HCT116 (cell line): ENCODE data around the gene TRAIP.

ENCODE experiments used
- CTCF ChIP-seq, 3 experiments: fragments of 200-600 bp in 1 of 3; sonication (generic) in 1 of 3; IDR thresholded peaks in 2 of 3; conservative IDR thresholded peaks in 1 of 3; 2 replicates each; pipeline ENCODE4 v1.5.1; 2012 to 2017; ENCODE audit warnings: low read depth in 2 of 3, low read length in 2 of 3, antibody characterized with exemption in 1 of 3, borderline replicate concordance in 1 of 3, control low read depth in 1 of 3, mild to moderate bottlenecking in 1 of 3, mixed read lengths in 1 of 3, mixed run types in 1 of 3, moderate library complexity in 1 of 3; ENCODE audit not compliant: insufficient read depth in 1 of 3
- EGR1 ChIP-seq: IDR thresholded peaks from 2 replicates; pipeline ENCODE4 v1.6.1; 2012; ENCODE audit warnings: low read depth
- ELF1 ChIP-seq: IDR thresholded peaks from 2 replicates; pipeline ENCODE4 v1.6.1; 2012; ENCODE audit warnings: low read depth, borderline replicate concordance
- EZH2 ChIP-seq: fragments of 200-600 bp; sonication (generic); IDR thresholded peaks from 2 replicates; pipeline ENCODE4 v1.6.1; 2017; ENCODE audit warnings: antibody characterized with exemption, mixed run types
- MAX ChIP-seq: IDR thresholded peaks from 2 replicates; pipeline ENCODE4 v1.6.1; 2012
- POLR2A ChIP-seq: IDR thresholded peaks from 2 replicates; pipeline ENCODE4 v1.7.0; 2011; ENCODE audit warnings: borderline replicate concordance; ENCODE audit not compliant: insufficient read depth, insufficient read length; ENCODE audit errors: extremely low read depth
- POLR2AphosphoS5 ChIP-seq: IDR thresholded peaks from 2 replicates; pipeline ENCODE4 v1.6.1; 2011; ENCODE audit warnings: mild to moderate bottlenecking, low read depth, low read length, moderate library complexity

GRCh38 chr3:49839193-49839809, 17.1 kb downstream of the TRAIP start:
- TF ChIP-seq CTCF (IDR thresholded peaks at IDR 0.05 in 2 of 3, conservative IDR thresholded peaks at IDR 0.05 in 1 of 3; ENCODE audit: borderline replicate concordance in 1 of 3, insufficient read depth in 1 of 3, low read depth in 2 of 3, low read length in 2 of 3) = peak; percentile 85 to 92 (median 89)
- TF ChIP-seq ELF1 = no peak
- TF ChIP-seq EGR1 = no peak
- no peak for TF ChIP-seq EZH2
- no peak for TF ChIP-seq POLR2A
- TF ChIP-seq MAX = no peak; the same call in 1 of the 2 replicates
- TF ChIP-seq POLR2AphosphoS5 = no peak
